Measurements from ENCODE around the gene SRSF1. TPM values are rescaled to one million over a fixed set of nuclear protein-coding genes. Genes with fewer than 3 reads are reported as not detected.

The SRSF1 gene
- total and polyA plus RNA-seq, 2 of the 4 experiments (the other 2 are of a cell fraction): 190 to 357 TPM

DNA sequence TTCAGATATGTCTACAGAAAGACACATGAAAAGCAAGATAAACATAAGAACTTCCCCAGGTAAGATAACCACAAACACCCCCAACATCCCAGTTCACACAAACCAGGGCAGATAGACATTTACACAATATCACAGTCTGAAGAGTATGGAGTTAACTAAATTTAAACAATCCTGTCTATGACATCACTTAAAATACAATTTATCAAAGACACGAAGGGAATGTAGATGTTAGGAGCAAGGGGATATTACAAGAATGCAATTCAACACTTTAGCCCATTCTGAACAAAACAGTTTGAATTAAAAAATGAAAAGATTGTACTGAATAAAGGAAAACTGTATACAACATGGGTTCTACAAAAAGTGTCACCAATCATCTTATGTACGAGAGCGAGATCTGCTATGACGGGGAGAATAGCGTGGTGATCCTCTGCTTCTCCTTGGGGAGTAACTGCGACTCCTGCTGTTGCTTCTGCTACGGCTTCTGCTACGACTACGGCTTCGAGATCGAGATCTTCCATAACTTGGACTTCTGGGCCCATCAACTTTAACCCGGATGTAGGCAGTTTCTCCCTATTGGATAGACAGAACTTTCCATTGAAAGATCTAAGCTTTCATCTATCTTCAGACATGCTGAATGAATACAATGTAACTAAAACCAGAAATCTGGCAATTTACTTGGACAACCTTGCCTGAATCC, 1.9 kb downstream of the SRSF1 start:
- H4K5ac ChIP-seq (ENCODE audit: low read depth, low read length): no peak overlapping the region
- peak overlapping the region; percentile 97 for H3K9ac ChIP-seq (ENCODE audit: low read depth, low read length)
- peak overlapping the region; percentile 46; the same call in 1 of the 2 replicates for H3K23ac ChIP-seq (ENCODE audit: low read depth, low read length)
- H3K4me1 ChIP-seq (ENCODE audit: control insufficient read depth, insufficient read depth, low read length): 0 out of 2 replicates have a peak, but pooled peaks cover 2% of the 10 kb centered on the region
- ChIA-PET CTCF (no interaction called here), POLR2A (ENCODE audit: unreplicated experiment) (interaction anchor here (0.6 kb wide), 1 partner anchor 79 kb away, joined by 5 read pairs; no protein-coding TSS in a partner anchor)
- no peak overlapping the region for H4K8ac ChIP-seq (ENCODE audit: low read depth in 2 of 2, low read length in 2 of 2)
- TSS peak; percentile 31 for BruUV-seq (replicated peaks)
- dilution Hi-C loops (cut with HindIII; ENCODE audit: low sequenced_read_pairs, unreplicated experiment) (no loop called here), in situ Hi-C loops (cut with MboI; ENCODE audit: low sequenced_read_pairs) (loop anchor here (5.0 to 10.0 kb wide), 3 partner anchors 82 to 880 kb away; no protein-coding TSS in a partner anchor), intact Hi-C loops (cut with micrococcal nuclease) (no loop called here)
- H3K9me3 ChIP-seq (ENCODE audit: control insufficient read depth, insufficient read depth, low read length): no peaks in the 10 kb centered on the region
- peak overlapping the region; percentile 79; the same call in 1 of the 2 replicates for H3K14ac ChIP-seq (replicated peaks; ENCODE audit: low read depth, low read length)
- H2AK9ac ChIP-seq (replicated peaks; ENCODE audit: low read depth, low read length, poor library complexity): no peak overlapping the region
- no peak overlapping the region for H2BK120ac ChIP-seq (ENCODE audit: low read depth, low read length)
- peaks cover 52% of the 10 kb centered on the region for H4K20me1 ChIP-seq (ENCODE audit: insufficient read depth, low read length)
- H3K9me1 ChIP-seq (ENCODE audit: insufficient read depth, low read length): no peaks in the 10 kb centered on the region
- H3K79me1 ChIP-seq (ENCODE audit: low read depth in 1 of 2, low read length in 2 of 2): peaks cover 4 to 35% of the 10 kb centered on the region in 2 experiments; a peak in 3 of 4 replicates
- H3K4me2 ChIP-seq (ENCODE audit: low read depth, low read length): peak overlapping the region; percentile 79
- H4K91ac ChIP-seq (ENCODE audit: insufficient read depth, low read depth, low read length): no peak overlapping the region
- DNase-seq: peak; percentile 27
- H2AK5ac ChIP-seq (ENCODE audit: low read depth, low read length): no peak overlapping the region
- no peak for TF ChIP-seq MAFK (IDR thresholded peaks at IDR 0.05; ENCODE audit: low read depth, low read length)
- TF ChIP-seq, protein P1, sequence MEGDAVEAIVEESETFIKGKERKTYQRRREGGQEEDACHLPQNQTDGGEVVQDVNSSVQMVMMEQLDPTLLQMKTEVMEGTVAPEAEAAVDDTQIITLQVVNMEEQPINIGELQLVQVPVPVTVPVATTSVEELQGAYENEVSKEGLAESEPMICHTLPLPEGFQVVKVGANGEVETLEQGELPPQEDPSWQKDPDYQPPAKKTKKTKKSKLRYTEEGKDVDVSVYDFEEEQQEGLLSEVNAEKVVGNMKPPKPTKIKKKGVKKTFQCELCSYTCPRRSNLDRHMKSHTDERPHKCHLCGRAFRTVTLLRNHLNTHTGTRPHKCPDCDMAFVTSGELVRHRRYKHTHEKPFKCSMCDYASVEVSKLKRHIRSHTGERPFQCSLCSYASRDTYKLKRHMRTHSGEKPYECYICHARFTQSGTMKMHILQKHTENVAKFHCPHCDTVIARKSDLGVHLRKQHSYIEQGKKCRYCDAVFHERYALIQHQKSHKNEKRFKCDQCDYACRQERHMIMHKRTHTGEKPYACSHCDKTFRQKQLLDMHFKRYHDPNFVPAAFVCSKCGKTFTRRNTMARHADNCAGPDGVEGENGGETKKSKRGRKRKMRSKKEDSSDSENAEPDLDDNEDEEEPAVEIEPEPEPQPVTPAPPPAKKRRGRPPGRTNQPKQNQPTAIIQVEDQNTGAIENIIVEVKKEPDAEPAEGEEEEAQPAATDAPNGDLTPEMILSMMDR (conservative IDR thresholded peaks at IDR 0.05; ENCODE audit: low read depth, low read length): 0 out of 2 replicates have a peak, but pooled peaks have one; percentile 2
- H2AFZ ChIP-seq (replicated peaks; ENCODE audit: low read length, poor library complexity): no peak overlapping the region
- H3K4ac ChIP-seq (ENCODE audit: low read depth, low read length): no peak overlapping the region
- H2BK5ac ChIP-seq (ENCODE audit: low read depth, low read length, poor library complexity, severe bottlenecking): no peak overlapping the region
- 49% methylated on average over 8 of the region's 12 CpGs; no CpG with 5 or more reads in 1 of the 2 experiments for WGBS, 2 experiments (ENCODE audit: extremely low coverage in 2 of 2, insufficient read length in 1 of 2)
- no peak overlapping the region for H2BK15ac ChIP-seq (ENCODE audit: low read depth, low read length)
- 0 out of 2 replicates have a peak overlapping the region, but pooled peaks have one; percentile 19 for H3K56ac ChIP-seq (ENCODE audit: extremely low read depth, insufficient read depth, low read length)
- no peaks in the 10 kb centered on the region for H3K27me3 ChIP-seq (ENCODE audit: control insufficient read depth, insufficient read depth, low read length)
- H3K18ac ChIP-seq (ENCODE audit: low read depth, low read length): no peak overlapping the region
- ATAC-seq (ENCODE audit: low read depth): no peak
- H2BK20ac ChIP-seq (ENCODE audit: low read depth, low read length): no peak overlapping the region
- H3K27ac ChIP-seq (ENCODE audit: insufficient read depth, low read length): no peak overlapping the region
- H3K4me3 ChIP-seq (ENCODE audit: insufficient read depth, low read depth, low read length): peak overlapping the region; percentile 63; the same call in 1 of the 2 replicates
- peaks cover 20% of the 10 kb centered on the region for H3K36me3 ChIP-seq (ENCODE audit: control insufficient read depth, insufficient read depth, low read length)

Data from IMR-90 (cell line).